ENCODE measurements around the gene THSD7A. TPM values are rescaled to one million over a fixed set of nuclear protein-coding genes. Genes with fewer than 3 reads are reported as not detected.

Gene THSD7A
- total RNA-seq, 1 experiment from 2014 or later: 0.64 TPM

- Histone ChIP-seq H3K27ac (ENCODE audit: low read depth, low read length, poor library complexity, severe bottlenecking) (no peak overlapping the region), H3K9me3 (ENCODE audit: low read depth, low read length, poor library complexity, severe bottlenecking) (no peaks in the 10 kb centered on the region), H3K4me1 (ENCODE audit: insufficient read depth, low read length, poor library complexity, severe bottlenecking) (no peaks in the 10 kb centered on the region), H3K27me3 (replicated peaks; ENCODE audit: insufficient read depth, low read depth, low read length, poor library complexity) (no peaks in the 10 kb centered on the region), H3K36me3 (ENCODE audit: insufficient read depth, low read length, poor library complexity, severe bottlenecking) (no peaks in the 10 kb centered on the region), H3K4me3 (ENCODE audit: low read depth, low read length, poor library complexity, severe bottlenecking) (no peak overlapping the region)
- no peak for DNase-seq (ENCODE audit: low spot score)
- BruUV-seq (replicated peaks): no TSS peak
- CTCF ChIA-PET: interaction anchor here (0.5 to 0.7 kb wide), 2 partner anchors 10 to 14 kb away, joined by 3 read pairs; no protein-coding TSS in a partner anchor
- POLR2A ChIA-PET (ENCODE audit: low non-redundant PET): no interaction called here
- intact Hi-C loops (cut with micrococcal nuclease; ENCODE audit: unreplicated experiment): no loop called here
- TF ChIP-seq CTCF (conservative IDR thresholded peaks at IDR 0.05; ENCODE audit: low read depth, low read length): no peak
- TF ChIP-seq EZH2 (IDR thresholded peaks at IDR 0.05; ENCODE audit: borderline replicate concordance, low read depth, low read length, poor library complexity, severe bottlenecking): no peak
These were observed 501.8 kb downstream of the THSD7A start for GRCh38 chr7:11330208-11330607.

- ChIA-PET CTCF (interaction anchor here (0.7 kb wide), 1 partner anchor 15 kb away, joined by 3 read pairs; no protein-coding TSS in a partner anchor), POLR2A (ENCODE audit: low non-redundant PET) (no interaction called here)
- H3K27me3 ChIP-seq (replicated peaks; ENCODE audit: insufficient read depth, low read depth, low read length, poor library complexity): no peaks in the 10 kb centered on the region
- no peak overlapping the region for H3K4me3 ChIP-seq (ENCODE audit: low read depth, low read length, poor library complexity, severe bottlenecking)
- no peak for TF ChIP-seq EZH2 (IDR thresholded peaks at IDR 0.05; ENCODE audit: borderline replicate concordance, low read depth, low read length, poor library complexity, severe bottlenecking)
- no peak for TF ChIP-seq CTCF (conservative IDR thresholded peaks at IDR 0.05; ENCODE audit: low read depth, low read length)
- H3K4me1 ChIP-seq (ENCODE audit: insufficient read depth, low read length, poor library complexity, severe bottlenecking): no peaks in the 10 kb centered on the region
- no peak overlapping the region for H3K27ac ChIP-seq (ENCODE audit: low read depth, low read length, poor library complexity, severe bottlenecking)
- no TSS peak for BruUV-seq (replicated peaks)
- DNase-seq (ENCODE audit: low spot score): no peak
- intact Hi-C loops (cut with micrococcal nuclease; ENCODE audit: unreplicated experiment): no loop called here
- no peaks in the 10 kb centered on the region for H3K9me3 ChIP-seq (ENCODE audit: low read depth, low read length, poor library complexity, severe bottlenecking)
- H3K36me3 ChIP-seq (ENCODE audit: insufficient read depth, low read length, poor library complexity, severe bottlenecking): no peaks in the 10 kb centered on the region
These were observed 502.4 kb downstream of the THSD7A start for GRCh38 chr7:11329626-11330025.

- Histone ChIP-seq H3K4me3 (ENCODE audit: low read depth, low read length, poor library complexity, severe bottlenecking) (no peak overlapping the region), H3K9me3 (ENCODE audit: low read depth, low read length, poor library complexity, severe bottlenecking) (no peaks in the 10 kb centered on the region), H3K27ac (ENCODE audit: low read depth, low read length, poor library complexity, severe bottlenecking) (no peak overlapping the region), H3K36me3 (ENCODE audit: insufficient read depth, low read length, poor library complexity, severe bottlenecking) (no peaks in the 10 kb centered on the region), H3K4me1 (ENCODE audit: insufficient read depth, low read length, poor library complexity, severe bottlenecking) (no peaks in the 10 kb centered on the region), H3K27me3 (replicated peaks; ENCODE audit: insufficient read depth, low read depth, low read length, poor library complexity) (no peaks in the 10 kb centered on the region)
- CTCF ChIA-PET: no interaction called here
- no peak for TF ChIP-seq EZH2 (IDR thresholded peaks at IDR 0.05; ENCODE audit: borderline replicate concordance, low read depth, low read length, poor library complexity, severe bottlenecking)
- POLR2A ChIA-PET (ENCODE audit: low non-redundant PET): no interaction called here
- no peak for DNase-seq (ENCODE audit: low spot score)
- intact Hi-C loops (cut with micrococcal nuclease; ENCODE audit: unreplicated experiment): no loop called here
- no TSS peak for BruUV-seq (replicated peaks)
These were observed 503.7 kb downstream of the THSD7A start for GRCh38 chr7:11328309-11328708.

- no TSS peak for BruUV-seq (replicated peaks)
These were observed 504.4 kb downstream of the THSD7A start for GRCh38 chr7:11327633-11328032.

More at GRCh38 chr7:11327633-11328032, 504.4 kb downstream of the THSD7A start:
- no peak for DNase-seq (ENCODE audit: low spot score)
- no peaks in the 10 kb centered on the region for H3K36me3 ChIP-seq (ENCODE audit: insufficient read depth, low read length, poor library complexity, severe bottlenecking)
- intact Hi-C loops (cut with micrococcal nuclease; ENCODE audit: unreplicated experiment): no loop called here
- TF ChIP-seq EZH2 (IDR thresholded peaks at IDR 0.05; ENCODE audit: borderline replicate concordance, low read depth, low read length, poor library complexity, severe bottlenecking) (no peak), CTCF (conservative IDR thresholded peaks at IDR 0.05; ENCODE audit: low read depth, low read length) (no peak)
- no peak overlapping the region for H3K4me3 ChIP-seq (ENCODE audit: low read depth, low read length, poor library complexity, severe bottlenecking)
- H3K27me3 ChIP-seq (replicated peaks; ENCODE audit: insufficient read depth, low read depth, low read length, poor library complexity): no peaks in the 10 kb centered on the region
- no peak overlapping the region for H3K27ac ChIP-seq (ENCODE audit: low read depth, low read length, poor library complexity, severe bottlenecking)
- CTCF ChIA-PET: no interaction called here
- POLR2A ChIA-PET (ENCODE audit: low non-redundant PET): no interaction called here
- no peaks in the 10 kb centered on the region for H3K9me3 ChIP-seq (ENCODE audit: low read depth, low read length, poor library complexity, severe bottlenecking)
- no peaks in the 10 kb centered on the region for H3K4me1 ChIP-seq (ENCODE audit: insufficient read depth, low read length, poor library complexity, severe bottlenecking)
